DMS79 treated with DMSO at 0.1 percent for 48 hours (cell line): ENCODE measurements around the gene TIGD3.
A peak's percentile ranks its signal among the peaks of the same experiment; 100 is the strongest.

Experiments
- DNase-seq: peaks from one replicate; lab custom pipeline; 2025; lab: John Stamatoyannopoulos, UW

The TIGD3 gene

DNA sequence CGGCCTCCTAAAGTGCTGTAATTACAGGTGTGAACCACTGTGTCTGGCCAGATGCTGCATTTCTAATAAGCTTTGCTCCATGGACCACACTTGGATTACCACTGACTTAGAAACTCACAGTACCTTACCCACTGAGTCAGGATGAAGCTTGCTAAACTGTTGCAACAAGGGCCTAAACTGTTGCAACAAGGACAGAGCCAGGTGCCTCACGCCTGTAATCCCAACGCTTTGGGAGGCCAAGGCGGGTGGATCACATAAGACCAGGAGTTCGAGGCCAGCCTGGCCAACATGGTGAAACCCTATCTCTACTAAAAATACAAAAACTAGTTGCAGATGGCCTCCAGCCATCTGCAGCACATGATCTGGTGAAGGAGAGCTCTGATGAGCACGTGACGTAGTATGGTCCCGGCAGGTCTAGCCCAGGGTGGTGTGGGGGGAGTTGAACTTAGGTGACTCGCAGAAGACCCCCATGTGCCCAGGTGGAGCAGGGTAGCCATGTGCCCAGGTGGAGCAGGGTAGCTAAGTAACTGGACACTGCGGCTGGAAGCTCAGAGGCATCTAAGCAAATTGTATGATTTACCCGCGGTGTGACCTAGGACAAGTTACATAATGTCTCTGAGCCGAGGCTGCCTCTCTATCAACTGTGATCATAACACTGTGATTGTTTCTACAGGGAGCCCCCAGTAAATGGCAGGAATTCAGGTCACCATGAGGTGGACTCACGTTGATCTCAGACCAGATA, 19.5 kb downstream of the TIGD3 start:
- DNase-seq, result no peak

DNA sequence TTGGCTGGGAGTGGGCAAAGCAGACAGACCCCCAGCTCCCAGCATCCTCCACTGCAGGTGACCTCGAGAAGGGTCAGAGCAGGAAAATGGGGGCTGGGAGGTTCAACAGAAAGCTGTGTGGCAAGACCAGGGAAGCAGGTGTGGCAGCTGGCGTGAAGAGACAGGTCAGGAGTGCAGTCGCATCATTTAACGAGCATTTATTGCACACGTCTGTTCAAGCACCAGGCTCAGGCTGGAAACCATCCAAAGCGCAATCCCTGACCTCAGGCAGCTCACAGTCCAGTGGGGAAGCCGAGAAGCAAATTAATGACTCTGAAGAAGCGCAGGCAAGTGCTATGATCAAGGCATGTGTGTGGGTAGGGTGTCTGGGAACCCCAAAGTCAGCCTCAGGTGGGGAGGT, 20.5 kb downstream of the TIGD3 start:
- no peak for DNase-seq

DNA sequence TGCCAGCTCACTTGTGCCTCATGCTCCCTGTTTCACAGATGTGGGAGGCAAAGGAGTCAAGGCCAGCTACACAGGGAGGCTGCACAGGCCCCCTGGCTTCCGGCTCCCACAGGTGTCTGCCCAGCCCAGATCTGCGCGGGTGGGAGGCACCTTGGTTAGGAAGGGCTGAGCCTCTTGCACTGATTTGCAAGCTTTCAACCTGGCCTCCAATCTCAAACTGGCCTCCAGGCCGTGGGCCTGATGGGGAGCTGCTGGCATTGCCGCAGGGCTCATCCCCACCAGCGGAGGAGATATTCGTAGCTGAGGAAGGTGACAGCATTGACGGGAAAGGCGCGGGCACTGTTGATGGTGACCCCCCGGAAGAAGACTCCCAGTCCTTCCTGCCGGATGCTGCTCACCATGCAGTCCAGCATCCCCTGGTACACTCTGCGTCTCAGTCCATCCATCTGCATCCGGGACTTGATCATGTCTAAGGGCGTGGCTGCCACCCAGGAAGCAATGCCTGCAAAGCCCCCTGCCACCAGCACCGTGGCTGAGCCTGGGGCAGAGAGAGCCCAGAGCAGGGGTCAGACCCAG, 21.7 kb downstream of the TIGD3 start:
- DNase-seq, result no peak

DNA sequence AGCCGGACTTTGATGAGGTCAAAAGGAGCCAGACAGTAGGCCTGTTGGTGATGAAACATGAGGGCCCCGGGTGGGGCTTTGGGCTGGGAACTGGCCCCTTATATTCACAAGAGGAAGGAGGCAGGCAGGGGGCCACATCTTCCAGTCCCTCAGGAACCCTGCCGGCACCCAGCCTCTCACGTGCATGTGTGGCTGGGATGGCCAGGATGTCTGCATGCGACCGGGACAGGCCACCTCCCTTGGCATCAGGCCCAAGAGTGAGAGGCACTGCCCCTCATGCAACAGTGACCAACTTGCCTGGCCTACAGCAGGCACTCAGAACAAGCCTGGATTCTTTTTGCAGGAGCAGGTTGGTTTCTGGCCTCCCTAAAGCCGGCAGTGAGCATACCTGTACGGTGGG, 22.5 kb downstream of the TIGD3 start:
- DNase-seq, result no peak

DNA sequence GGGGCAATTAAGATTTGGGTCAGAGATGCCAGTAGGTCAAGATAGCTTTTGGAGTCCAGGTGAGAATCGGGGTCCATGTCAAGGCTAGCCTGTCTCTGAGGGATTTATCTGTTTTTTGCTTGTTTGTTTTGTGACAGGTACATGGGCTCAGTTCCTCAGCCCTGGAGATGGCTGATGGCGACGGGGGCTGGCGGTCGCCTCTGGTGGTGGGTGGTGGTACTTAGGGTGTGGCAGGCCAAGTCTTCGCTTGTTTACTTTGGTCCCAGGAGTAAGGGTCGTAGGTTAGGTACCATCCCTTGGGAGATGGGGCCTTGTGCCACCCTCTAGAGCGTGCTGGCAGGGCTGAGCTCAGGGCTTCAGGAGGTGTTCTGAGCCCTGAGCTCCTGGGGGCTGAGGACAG, 23.2 kb downstream of the TIGD3 start:
- DNase-seq, result no peak

DNA sequence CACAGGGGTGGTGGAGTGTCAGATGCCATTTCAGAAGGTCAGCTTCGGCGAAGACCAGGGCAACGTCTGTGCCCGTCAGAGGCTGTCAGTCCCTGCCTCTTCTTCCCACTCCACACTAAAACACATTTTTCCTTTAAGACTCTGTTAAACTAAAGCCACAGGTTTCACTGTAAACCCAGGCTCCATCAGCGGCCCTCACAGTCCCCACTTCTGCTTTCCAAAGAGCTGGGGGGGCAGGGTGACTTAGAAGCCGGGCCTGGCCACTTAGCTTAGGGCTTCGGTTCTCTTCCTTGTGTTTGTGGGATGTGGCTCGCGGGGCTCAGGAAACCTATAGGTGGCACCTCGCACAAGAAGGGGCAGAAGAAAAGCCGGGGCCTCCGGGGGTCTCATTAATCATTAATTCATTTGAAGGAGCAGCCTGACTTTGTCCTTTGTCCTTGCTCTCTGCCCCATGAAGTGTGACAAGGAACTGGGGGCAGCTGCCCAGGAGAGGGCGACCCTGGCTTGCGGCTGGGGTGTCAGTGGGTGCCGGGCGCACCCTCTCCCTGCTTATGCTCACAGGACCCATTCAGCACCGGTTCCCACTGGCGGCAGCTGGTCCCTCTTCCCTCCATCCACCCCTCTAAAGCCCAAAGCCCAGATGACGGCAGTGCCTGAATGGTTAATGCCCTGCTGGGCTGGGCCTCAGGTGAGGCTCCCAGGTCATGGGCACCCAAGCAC, 23.8 kb downstream of the TIGD3 start:
- no peak for DNase-seq

DNA sequence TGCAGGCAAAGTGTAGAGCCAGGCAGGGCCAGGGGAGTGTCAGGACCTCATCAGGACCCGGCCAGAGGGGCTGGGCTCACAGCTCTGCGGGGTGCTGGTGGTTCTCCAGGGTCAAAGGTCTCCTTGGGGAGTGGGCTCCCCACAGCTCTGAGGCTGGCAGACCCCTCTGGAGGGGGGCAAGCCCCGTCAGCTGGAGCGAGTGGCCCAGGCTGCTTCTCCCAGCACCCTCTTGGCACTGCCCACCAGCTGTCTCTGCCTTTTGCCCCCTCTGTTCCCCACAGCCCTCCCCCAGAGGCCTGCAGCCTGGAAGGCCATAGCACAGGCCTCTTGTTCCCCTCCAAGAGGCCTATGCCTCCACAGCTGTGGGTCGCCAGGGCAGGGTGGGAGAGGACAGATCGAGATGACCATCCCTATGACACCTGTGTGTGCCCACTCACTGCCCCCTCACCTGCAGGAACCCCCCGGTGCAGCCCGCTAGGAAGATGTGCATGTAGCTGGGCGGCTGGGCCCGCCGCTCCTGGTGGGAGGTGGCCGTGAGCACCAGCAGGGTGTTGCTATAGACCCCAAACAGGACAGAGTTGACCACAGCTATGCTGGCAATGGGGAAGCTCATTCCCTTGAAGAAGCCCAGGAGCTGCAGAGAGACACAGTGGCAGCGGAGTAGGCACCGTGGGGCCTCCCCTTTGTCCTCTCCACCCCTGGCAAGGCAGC, 24.5 kb downstream of the TIGD3 start:
- no peak for DNase-seq

DNA sequence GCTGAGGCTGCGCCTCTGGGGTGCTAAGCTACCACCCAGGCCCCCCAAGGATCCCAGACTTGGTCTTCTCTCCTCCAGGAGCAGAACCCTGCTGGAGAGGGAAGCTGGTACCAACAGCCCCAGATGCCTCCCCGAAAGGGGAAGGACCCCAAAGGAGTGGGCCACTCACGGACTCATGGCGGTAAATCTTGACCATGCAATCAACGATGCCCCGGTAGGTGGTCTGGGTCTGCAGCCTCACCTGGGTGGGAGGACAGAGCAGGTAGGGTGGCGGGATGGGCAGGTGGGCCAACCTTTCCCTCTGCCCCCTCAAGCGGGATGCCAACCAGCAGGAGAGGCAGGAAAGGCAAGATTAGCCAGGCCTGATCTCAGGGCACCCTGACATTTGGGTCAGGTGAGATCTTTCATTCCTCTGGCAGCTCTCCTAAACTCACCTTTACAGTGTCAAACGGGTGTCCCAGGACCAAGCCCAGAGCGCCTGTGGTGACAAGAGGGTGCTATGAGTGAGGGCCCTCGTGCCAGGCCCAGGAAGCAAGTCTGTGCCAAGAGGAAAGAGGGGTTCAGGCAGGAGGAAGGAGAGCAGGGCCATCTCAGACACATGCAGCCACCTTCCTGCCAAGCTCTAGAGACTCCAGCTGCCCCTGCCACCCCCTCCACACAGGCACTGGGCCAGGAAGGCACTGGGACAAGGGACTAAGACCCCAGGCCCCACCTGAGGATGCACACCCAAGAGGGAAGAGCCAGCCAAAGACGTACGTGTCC, 25.3 kb downstream of the TIGD3 start:
- DNase-seq, result no peak

DNA sequence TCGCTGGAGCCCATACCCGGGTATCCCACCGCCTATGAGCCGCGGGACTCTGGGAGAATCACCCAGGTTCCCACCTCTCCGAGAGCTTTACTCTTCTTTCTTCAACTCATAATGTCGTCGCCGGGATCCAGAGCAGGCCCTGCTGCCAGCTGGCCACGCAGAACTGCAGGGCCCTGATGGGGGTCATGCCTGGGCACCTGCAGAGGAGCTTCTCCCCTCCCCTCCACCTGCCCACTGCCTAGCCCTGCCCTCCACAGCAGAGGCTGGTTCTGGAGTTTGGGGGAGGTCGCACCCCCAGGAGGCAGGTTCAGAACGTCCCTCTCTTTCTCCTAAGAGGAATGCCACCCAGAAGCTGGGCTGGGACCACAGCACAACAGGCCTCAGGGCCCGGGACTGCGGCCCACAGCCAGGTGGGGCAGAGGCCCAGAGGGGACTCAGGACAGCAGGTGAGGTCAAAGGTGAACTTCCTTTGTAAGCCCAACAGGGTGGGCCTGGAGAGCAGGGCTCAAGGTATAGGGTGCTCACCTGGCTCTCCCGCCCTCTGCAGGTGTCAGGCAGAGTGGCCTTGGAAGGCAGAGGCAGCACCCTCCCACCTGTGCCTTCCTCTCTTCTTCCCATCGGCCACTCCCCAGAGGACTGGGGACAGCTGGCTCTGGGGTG, 26.0 kb downstream of the TIGD3 start:
- DNase-seq, result no peak

DNA sequence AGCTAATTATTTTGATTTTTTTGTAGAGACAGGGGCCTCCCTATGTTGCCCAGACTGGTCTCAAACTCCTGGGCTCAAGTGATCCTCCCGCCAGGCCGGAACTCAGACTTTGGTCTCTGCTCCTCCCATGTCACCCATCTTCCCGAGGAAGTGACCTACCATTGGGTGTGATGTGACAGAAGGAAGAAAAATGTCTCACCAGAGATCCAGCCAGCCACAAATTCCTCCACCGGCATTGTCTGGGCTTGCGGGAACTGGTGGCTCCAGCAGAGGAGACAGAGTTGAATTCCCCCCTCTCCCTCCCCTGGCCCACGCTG, 27.1 kb downstream of the TIGD3 start:
- no peak for DNase-seq

DNA sequence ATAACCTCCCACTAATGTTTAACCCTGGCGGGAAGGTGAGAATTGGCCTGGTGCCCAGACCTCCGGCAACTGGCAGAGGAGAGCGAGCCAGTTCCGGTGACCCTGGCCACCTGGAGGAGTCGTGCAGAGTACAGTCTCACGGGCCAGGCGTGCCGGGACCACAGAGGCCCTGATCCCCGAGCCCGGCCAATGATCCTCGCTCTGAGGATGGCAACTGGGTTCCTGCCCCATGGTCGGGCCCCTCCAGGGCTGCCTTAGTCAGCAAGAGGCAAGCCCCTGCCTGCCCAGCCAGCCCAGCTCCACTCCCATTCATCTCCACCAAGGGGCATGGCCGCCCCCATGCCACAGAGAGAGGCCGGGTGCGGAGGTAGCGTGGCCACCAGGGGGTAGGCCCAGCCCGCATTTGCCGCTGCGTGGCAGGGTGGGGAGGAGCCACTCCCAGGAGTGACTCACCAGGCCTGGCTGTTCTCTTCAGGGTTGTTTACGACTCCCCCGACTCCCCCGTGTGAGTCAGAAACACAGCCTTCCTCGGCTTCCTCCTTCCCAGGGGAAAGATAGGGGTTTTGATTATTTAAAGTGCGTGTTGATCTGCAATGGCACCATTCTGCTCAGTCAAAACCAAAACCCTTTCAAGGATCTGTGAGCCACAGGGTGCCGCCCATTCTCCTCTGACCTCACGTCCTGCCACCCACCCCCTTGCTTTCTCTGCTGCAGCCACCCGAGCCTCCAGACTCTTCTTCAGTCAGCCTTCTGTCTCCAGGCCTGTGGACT, 27.7 kb downstream of the TIGD3 start, which contains the start of gene SLC25A45:
TSS of gene SLC25A45 (minus strand) at position 614 of the 771 bp plus-strand sequence. CDS start 695 bp downstream, outside the sequence.
- DNase-seq, result peak; percentile 82

DNA sequence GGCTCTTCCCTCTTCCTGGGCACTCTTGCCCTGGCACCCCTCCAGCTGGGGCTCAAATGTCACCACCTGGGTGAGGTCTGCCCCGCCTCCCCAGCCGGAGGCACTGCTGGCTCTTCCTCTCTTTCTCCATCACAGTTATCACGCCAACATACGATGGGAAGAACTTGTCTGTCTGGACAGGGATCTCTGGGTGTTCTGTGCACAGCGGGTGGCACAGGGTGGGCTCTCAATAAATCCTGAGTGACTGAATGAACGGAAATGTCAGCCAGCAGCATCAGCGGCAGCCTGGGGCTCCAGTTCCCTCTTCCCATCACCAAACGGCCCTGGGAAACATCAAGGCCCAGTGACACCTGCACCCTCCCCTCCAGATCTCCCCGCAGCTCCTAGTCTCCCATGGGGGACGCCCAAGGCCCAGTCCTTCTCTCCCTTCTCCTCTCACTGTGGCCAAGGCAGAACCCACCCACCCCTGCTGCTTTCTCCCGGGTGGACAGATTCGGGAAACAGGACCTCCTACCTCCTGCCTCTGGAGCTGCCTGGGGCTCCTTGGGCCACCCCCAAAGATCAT, 28.3 kb downstream of the TIGD3 start:
- peak; percentile 95 for DNase-seq

DNA sequence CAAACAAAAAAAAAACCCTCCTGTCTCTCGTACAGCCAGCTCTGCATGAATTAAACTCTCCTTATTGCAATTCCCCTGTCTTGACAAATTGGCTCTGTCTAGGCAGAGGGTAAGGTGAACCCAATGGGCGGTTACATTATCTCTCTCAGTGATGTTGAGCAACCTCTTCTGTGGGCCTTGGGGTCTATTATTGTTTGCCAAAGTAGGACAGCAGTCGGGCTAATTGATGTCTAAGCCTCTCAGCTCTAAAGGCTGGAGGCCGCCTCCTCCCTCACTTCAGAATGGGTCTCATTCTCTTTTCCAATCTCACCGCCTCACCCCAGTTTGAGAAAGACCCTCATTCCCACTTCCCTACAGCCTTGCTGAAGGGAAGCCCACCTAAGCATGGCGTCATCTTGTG, 29.2 kb downstream of the TIGD3 start:
- no peak for DNase-seq

DNA sequence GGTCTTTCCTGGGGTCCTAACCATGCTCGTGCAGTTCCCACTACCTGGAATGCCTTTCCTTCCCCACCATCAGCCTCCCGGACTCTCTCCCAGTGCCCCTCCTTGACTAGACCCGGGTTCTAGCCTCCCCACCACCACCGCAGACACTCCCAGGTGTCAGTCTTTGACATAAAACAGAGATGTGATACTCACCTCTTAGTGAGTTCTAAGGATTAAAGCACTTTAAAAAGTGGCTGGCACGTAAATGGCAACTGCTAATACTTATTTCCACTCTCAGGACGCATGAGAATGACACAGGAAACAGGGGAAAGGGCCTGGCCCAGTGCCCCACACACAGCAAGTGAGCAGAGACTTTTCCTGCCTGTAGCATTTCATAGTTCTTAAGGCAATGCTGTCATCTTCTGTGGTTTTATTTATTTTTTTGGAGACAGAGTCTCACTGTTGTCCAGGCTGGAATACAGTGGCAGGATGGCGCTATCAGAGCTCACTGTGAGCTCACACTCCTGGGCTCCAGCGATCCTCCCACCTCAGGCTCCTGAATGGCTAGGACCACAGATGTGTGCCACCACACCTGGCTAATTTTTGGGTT, 29.8 kb downstream of the TIGD3 start:
- DNase-seq, result no peak

DNA sequence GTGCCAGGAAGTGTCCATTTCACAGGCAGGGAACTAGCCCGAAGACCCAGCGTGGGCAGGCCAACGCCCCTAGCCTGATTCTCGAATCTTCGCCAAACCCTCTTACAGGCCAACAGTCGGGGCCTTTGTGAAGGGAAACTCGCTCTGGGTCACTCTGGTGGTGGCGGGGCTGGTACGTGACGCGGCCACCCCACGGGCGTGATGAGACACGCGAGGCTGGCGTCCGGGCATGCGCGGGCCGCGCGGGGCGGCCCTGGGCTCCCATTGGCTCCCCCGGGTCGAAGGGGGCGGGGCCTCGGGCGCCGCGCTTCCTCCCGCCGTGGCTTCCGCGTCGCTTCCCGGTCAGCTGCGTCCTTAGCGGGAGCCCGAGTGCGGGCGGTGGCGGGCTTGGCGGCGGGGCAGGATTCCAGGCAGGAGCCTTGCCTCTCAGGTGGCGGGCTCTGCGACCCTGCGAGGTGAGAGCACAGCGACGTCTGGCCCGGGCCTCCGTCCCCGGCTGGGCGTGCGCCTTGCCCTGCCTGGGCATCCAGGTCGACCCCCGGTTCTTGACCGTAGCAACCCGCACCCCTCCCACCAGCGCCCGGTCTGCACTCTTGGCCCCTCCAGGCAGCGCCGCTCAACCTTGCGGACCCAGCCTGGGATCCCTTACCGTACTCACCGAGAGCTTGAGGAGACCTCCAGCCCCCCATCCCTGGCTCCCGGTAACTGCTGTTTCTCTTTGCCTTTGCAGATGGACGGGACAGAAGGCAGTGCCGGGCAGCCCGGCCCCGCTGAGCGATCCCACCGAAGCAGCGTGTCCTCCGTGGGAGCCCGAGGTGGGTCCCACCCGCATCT, 32.0 kb downstream of the TIGD3 start, which contains the start of gene FRMD8:
TSS of gene FRMD8 (plus strand) at position 331 of the 834 bp plus-strand sequence. CDS start at position 731, 400 bp downstream.
- peak; percentile 61 for DNase-seq

DNA sequence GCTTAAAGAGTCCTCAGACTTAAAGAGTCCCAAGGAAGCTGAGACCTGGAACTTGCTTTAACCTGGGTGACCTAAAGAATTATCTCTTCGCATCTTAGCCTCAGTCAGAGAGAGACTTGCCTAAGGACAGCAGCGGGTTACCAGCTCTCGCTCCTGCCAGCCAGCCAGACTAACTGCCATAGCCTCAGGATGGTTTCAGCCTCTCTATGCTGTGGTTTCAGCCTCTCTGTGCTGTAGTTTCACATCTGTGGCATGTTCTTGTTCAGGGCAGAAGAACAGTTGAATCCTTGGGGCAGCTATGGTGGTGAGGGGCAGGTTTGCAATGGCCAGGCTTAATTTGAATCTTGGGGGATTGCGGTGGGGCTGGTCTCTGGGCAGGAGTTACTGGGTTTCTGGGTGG, 34.2 kb downstream of the TIGD3 start:
- no peak for DNase-seq

DNA sequence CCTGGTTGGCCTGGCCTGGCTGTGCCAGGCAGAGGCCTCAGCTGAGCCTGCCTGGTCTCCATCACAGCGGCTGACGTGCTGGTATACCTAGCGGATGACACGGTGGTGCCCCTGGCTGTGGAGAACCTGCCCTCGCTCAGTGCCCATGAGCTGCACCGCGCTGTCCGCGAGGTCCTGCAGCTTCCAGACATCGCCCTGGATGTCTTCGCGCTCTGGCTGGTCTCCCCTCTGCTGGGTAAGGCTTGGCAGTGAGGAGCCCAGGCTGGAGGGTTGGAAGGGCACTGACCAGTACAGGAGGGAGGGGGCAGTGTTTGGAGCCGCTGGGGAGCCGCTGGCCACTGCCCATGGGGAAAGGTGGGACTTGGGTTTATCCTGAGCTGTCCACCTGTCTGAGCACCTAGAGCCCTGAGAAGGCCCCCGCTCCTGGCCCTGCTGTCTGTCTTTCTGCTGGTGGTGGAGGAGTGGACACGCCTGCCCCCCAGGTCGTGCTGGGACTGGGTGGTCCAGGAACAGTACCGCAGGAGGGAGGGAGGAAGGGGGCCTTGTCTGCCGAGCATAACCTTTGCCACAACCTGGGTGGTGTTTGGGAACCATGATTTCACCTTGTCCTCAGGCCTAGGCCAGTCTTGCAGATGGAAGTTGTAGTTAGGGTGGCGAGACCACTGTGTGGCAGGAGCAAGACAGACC, 34.9 kb downstream of the TIGD3 start:
- no peak for DNase-seq
